H1 (cell line): ENCODE data around the gene PFDN5. TPM values are rescaled to one million over a fixed set of nuclear protein-coding genes. Genes with fewer than 3 reads are reported as not detected.

Source experiments
- CEBPB ChIP-seq: IDR thresholded peaks from 2 replicates; pipeline ENCODE4 v1.6.1; 2012; ENCODE audit warnings: low read depth, low read length
- polyA plus RNA-seq, 7 experiments: library from polyadenylated mRNA; depleted of rRNA in 3 of 7; stranded (reverse) in 5 of 7; unstranded in 2 of 7; fragments of >200 nt in 5 of 7; fragments of 200-250 nt in 2 of 7; gene quantifications; 1 replicate in 5 of 7; 2 replicates in 1 of 7; 4 replicates in 1 of 7; pipeline versions ENCODE4 v1.2.1 to v1.2.3, GENCODE V29; 2011 to 2013; ENCODE audit warnings: missing spikeins in 2 of 7, mixed read lengths in 2 of 7
- total RNA-seq: library from RNA; stranded (reverse); fragmentation: NEBNext Ultra II Directional; extraction: Animal tissue kit (Norgen Biotek cat#: 25700); gene quantifications from 2 replicates; pipeline ENCODE4 v1.2.1, GENCODE V29; 2021
- TF ChIP-seq, protein P1 (sequence below), 3 experiments: IDR thresholded peaks; 1 replicate in 2 of 3; 2 replicates in 1 of 3; pipeline versions ENCODE4 v1.5.1 to v1.6.1; 2011; ENCODE audit warnings: low read length in 3 of 3, mild to moderate bottlenecking in 3 of 3, inconsistent platforms in 2 of 3, low read depth in 1 of 3, moderate library complexity in 1 of 3; ENCODE audit not compliant: insufficient read depth in 1 of 3; ENCODE audit errors: control extremely low read depth in 1 of 3

The PFDN5 gene
- total and polyA plus RNA-seq, 2 of the 8 experiments (the other 6 are each of a cell fraction or from before 2014, with no cell fraction given) = 290 to 630 TPM

DNA sequence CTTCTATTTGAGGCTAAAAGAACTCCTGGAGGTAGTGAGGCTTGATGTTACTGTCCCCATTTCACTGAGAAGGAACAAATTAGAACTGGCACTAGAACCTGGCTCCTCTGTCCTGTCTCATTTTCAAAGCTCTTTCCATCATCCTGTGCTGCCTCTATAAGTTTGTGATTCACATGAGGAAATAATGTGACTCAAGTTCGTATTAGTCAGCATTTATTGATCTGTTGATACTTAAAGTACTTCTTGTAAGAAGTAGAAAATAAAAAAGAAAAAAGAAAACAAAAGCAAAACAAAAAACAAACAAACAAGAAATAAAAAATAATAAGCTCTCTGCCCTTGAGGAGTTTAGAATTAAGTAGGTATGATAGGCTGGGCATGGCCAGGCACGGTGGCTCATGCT is 29.6 kb upstream of the PFDN5 start (continued):
- no peak for TF ChIP-seq CEBPB
- TF ChIP-seq, protein P1, sequence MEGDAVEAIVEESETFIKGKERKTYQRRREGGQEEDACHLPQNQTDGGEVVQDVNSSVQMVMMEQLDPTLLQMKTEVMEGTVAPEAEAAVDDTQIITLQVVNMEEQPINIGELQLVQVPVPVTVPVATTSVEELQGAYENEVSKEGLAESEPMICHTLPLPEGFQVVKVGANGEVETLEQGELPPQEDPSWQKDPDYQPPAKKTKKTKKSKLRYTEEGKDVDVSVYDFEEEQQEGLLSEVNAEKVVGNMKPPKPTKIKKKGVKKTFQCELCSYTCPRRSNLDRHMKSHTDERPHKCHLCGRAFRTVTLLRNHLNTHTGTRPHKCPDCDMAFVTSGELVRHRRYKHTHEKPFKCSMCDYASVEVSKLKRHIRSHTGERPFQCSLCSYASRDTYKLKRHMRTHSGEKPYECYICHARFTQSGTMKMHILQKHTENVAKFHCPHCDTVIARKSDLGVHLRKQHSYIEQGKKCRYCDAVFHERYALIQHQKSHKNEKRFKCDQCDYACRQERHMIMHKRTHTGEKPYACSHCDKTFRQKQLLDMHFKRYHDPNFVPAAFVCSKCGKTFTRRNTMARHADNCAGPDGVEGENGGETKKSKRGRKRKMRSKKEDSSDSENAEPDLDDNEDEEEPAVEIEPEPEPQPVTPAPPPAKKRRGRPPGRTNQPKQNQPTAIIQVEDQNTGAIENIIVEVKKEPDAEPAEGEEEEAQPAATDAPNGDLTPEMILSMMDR (IDR thresholded peaks at IDR 0.05; ENCODE audit: control extremely low read depth in 1 of 3, insufficient read depth in 1 of 3, low read depth in 1 of 3, low read length in 3 of 3) = no peak
